Endothelial cell of umbilical vein (primary cell): ENCODE data around the gene TMEM19. TPM values are rescaled to one million over a fixed set of nuclear protein-coding genes. Genes with fewer than 3 reads are reported as not detected.

ENCODE experiments used
- BruUV-seq: library from RNA; stranded (reverse); fragments of 400-500 nt; replicated peaks from 2 replicates; lab custom pipeline; 2021; lab: Mats Ljungman, UMichigan
- CTCF ChIA-PET: fragments of 300-600, 350-600 bp; sonication (Branson Sonifier 250); formaldehyde crosslinking; loops from one replicate; lab custom pipeline; 2021; ENCODE audit warnings: antibody characterized with exemption, inconsistent platforms; lab: Charles Lee
- POLR2A ChIA-PET: fragments of 300-600, 350-600 bp; sonication (Branson Sonifier 250); formaldehyde crosslinking; loops from one replicate; lab custom pipeline; 2021; ENCODE audit warnings: antibody characterized with exemption, inconsistent platforms; lab: Charles Lee
- DNase-seq: peaks from one replicate; pipeline ENCODE4 v3.0.0-alpha.2; 2011; ENCODE audit warnings: low read depth, low spot score
- FAIRE-seq: peaks from 2 replicates; lab custom pipeline; 2011; peaks lifted over from hg19 to GRCh38; lab: Jason Lieb, UNC
- H2AFZ ChIP-seq: 2 replicates; pipeline ENCODE4 v1.6.0; 2012; ENCODE audit warnings: low read depth, low read length, control low read depth, inconsistent platforms
- H3K27ac ChIP-seq: 2 replicates; pipeline ENCODE4 v1.5.1; 2011; ENCODE audit warnings: low read depth, mild to moderate bottlenecking, control low read depth, low read length, moderate library complexity; ENCODE audit not compliant: insufficient read depth
- H3K27me3 ChIP-seq, 2 experiments: 2 replicates each; pipeline versions ENCODE4 v1.6.0 to v1.6.1; 2011; ENCODE audit warnings: low read length in 2 of 2, mixed read lengths in 1 of 2; ENCODE audit not compliant: control insufficient read depth in 2 of 2, insufficient read depth in 2 of 2
- H3K36me3 ChIP-seq, 2 experiments: 2 replicates in 1 of 2; 3 replicates in 1 of 2; pipeline ENCODE4 v1.5.1; 2011; ENCODE audit warnings: low read length in 2 of 2, mild to moderate bottlenecking in 1 of 2, moderate library complexity in 1 of 2; ENCODE audit not compliant: control insufficient read depth in 2 of 2, insufficient read depth in 2 of 2; ENCODE audit errors: extremely low read depth in 1 of 2
- H3K4me1 ChIP-seq: 3 replicates; pipeline ENCODE4 v1.5.1; 2011; ENCODE audit warnings: mild to moderate bottlenecking, low read length; ENCODE audit not compliant: control insufficient read depth, insufficient read depth; ENCODE audit errors: extremely low read depth
- H3K4me2 ChIP-seq: 2 replicates; pipeline ENCODE4 v1.6.1; 2011; ENCODE audit warnings: low read length, control low read depth, mixed read lengths; ENCODE audit not compliant: insufficient read depth
- H3K4me3 ChIP-seq, 3 experiments: fragments of 200-600 bp in 1 of 3; sonication (generic), shearing (Covaris generic) in 1 of 3; replicated peaks in 1 of 3; 2 replicates each; pipeline ENCODE4 v1.5.1; 2011 to 2016; ENCODE audit warnings: control low read depth in 3 of 3, low read length in 3 of 3, mild to moderate bottlenecking in 2 of 3, inconsistent platforms in 1 of 3, low read depth in 1 of 3, moderate library complexity in 1 of 3; ENCODE audit not compliant: insufficient read depth in 1 of 3
- H3K79me2 ChIP-seq: 2 replicates; pipeline ENCODE4 v1.6.0; 2012; ENCODE audit warnings: low read length, inconsistent platforms; ENCODE audit not compliant: control insufficient read depth, insufficient read depth
- H3K9ac ChIP-seq: replicated peaks from 2 replicates; pipeline ENCODE3; 2011; ENCODE audit warnings: low read length, control low read depth; ENCODE audit not compliant: insufficient read depth; ENCODE audit errors: extremely low read depth
- H3K9me1 ChIP-seq: replicated peaks from 3 replicates; pipeline ENCODE4 v1.6.0; 2011; ENCODE audit warnings: mild to moderate bottlenecking, low read length; ENCODE audit not compliant: control insufficient read depth, insufficient read depth; ENCODE audit errors: extremely low read depth
- H3K9me3 ChIP-seq: replicated peaks from 2 replicates; pipeline ENCODE4 v1.5.1; 2012; ENCODE audit warnings: low read length, inconsistent platforms; ENCODE audit not compliant: control insufficient read depth, insufficient read depth
- H4K20me1 ChIP-seq: replicated peaks from 2 replicates; pipeline ENCODE3; 2011; ENCODE audit warnings: mild to moderate bottlenecking, low read length; ENCODE audit not compliant: control insufficient read depth, insufficient read depth; ENCODE audit errors: extremely low read depth
- CTCF ChIP-seq, 2 donors: IDR thresholded peaks; 1 replicate in 1 of 2; 2 replicates in 1 of 2; pipeline ENCODE4 v1.5.1; 2011; ENCODE audit warnings: low read length in 2 of 2, mild to moderate bottlenecking in 2 of 2, moderate library complexity in 2 of 2, control low read depth in 1 of 2, inconsistent platforms in 1 of 2, low read depth in 1 of 2; ENCODE audit not compliant: insufficient read depth in 1 of 2; ENCODE audit errors: extremely low read depth in 1 of 2
- EZH2 ChIP-seq: IDR thresholded peaks from 2 replicates; pipeline ENCODE4 v1.6.1; 2012; ENCODE audit warnings: borderline replicate concordance, low read depth, mild to moderate bottlenecking, moderate library complexity, low read length, inconsistent platforms; ENCODE audit not compliant: severe bottlenecking
- GATA2 ChIP-seq: IDR thresholded peaks from 2 replicates; pipeline ENCODE4 v1.7.0; 2011; ENCODE audit warnings: low read depth, mild to moderate bottlenecking, moderate library complexity, mixed read lengths, low read length; ENCODE audit not compliant: insufficient read length, insufficient read depth
- JUN ChIP-seq: IDR thresholded peaks from 2 replicates; pipeline ENCODE4 v1.6.1; 2011; ENCODE audit warnings: borderline replicate concordance, low read depth; ENCODE audit not compliant: insufficient read length, insufficient read depth
- MAX ChIP-seq: IDR thresholded peaks from 2 replicates; pipeline ENCODE4 v1.6.1; 2011; ENCODE audit not compliant: insufficient read depth, insufficient read length
- MYC ChIP-seq: IDR thresholded peaks from one replicate; pipeline ENCODE4 v1.6.1; 2011; ENCODE audit warnings: mild to moderate bottlenecking, low read depth, low read length
- POLR2A ChIP-seq: IDR thresholded peaks from 2 replicates; pipeline ENCODE4 v1.6.1; 2012; ENCODE audit warnings: low read depth, mild to moderate bottlenecking, control low read depth, low read length
- POLR2AphosphoS5 ChIP-seq: IDR thresholded peaks from 2 replicates; pipeline ENCODE4 v1.6.1; 2012; ENCODE audit warnings: low read depth, mild to moderate bottlenecking, control low read depth, low read length, moderate library complexity; ENCODE audit not compliant: insufficient read depth
- dilution Hi-C: fragments of 300-500 bp; cut with MboI; formaldehyde crosslinking; loops from one replicate; pipeline ENCODE4 v1.15.0; 2019; ENCODE audit warnings: low sequenced_read_pairs; ENCODE audit not compliant: extremely low pct_ligation_motif_present
- intact Hi-C: fragments of 100-400 bp; cut with micrococcal nuclease; formaldehyde crosslinking; loops from one replicate; pipeline ENCODE4 v1.10.0; 2022
- polyA plus RNA-seq, 4 experiments: library from polyadenylated mRNA; depleted of rRNA in 3 of 4; stranded (reverse) in 3 of 4; unstranded in 1 of 4; fragments of >200 nt; gene quantifications; 2 replicates each; pipeline versions ENCODE4 v1.2.1 to v1.2.3, GENCODE V29; 2011 to 2012; ENCODE audit warnings: missing spikeins in 1 of 4
- total RNA-seq: library from RNA; stranded (reverse); gene quantifications from 2 replicates; pipeline ENCODE4 v1.2.3, GENCODE V29; 2021

TMEM19 gene
- total and polyA plus RNA-seq, 2 donors (not counting 3 experiments of a cell fraction or from before 2014, with no cell fraction given) = 20.4 to 23.8 TPM

- Histone ChIP-seq H3K9me1 (no peaks in the 10 kb centered on the region), H3K36me3 (peaks cover 14 to 41% of the 10 kb centered on the region in 2 experiments), H3K79me2 (peaks cover 15% of the 10 kb centered on the region), H3K27ac (no peak overlapping the region), H2AFZ (no peak overlapping the region), H3K4me3 (no peak overlapping the region), H3K4me1 (no peaks in the 10 kb centered on the region), H4K20me1 (no peaks in the 10 kb centered on the region), H3K4me2 (no peak overlapping the region), H3K9ac (no peak overlapping the region), H3K9me3 (no peaks in the 10 kb centered on the region), H3K27me3 (no peaks in the 10 kb centered on the region)
- DNase-seq (no peak), FAIRE-seq (no peak)
- TF ChIP-seq CTCF (IDR thresholded peaks at IDR 0.05; ENCODE audit: extremely low read depth in 1 of 2, insufficient read depth in 1 of 2, low read depth in 1 of 2, low read length in 2 of 2) = peak in 1 of 2 donors; percentile 6
- TF ChIP-seq POLR2A = no peak
- TF ChIP-seq MYC = no peak
- CTCF ChIA-PET = interaction anchor here (1.4 to 5.2 kb wide), 4 partner anchors 9 to 108 kb away, joined by 3 to 77 read pairs (median 36); no protein-coding TSS in a partner anchor
- dilution Hi-C loops = no loop called here
- no TSS peak for BruUV-seq
- intact Hi-C loops = loop anchor here (2.0 to 10.0 kb wide), 2 partner anchors 23 to 905 kb away; partner anchors contain the start of gene ZFC3H1
- POLR2A ChIA-PET = no interaction called here
These were observed 46.5 kb upstream of the TMEM19 start for GRCh38 chr12:71639341-71639760.

- CTCF ChIA-PET = interaction anchor here (1.4 to 5.2 kb wide), 4 partner anchors 10 to 108 kb away, joined by 3 to 77 read pairs (median 36); partner anchors contain the start of gene THAP2
- intact Hi-C loops (no loop called here), dilution Hi-C loops (no loop called here)
- POLR2A ChIA-PET = no interaction called here
- H3K36me3 ChIP-seq = peaks cover 14 to 44% of the 10 kb centered on the region in 2 experiments
- H3K9me1 ChIP-seq = no peaks in the 10 kb centered on the region
- no peak overlapping the region for H3K27ac ChIP-seq
- H3K27me3 ChIP-seq = no peaks in the 10 kb centered on the region
- H4K20me1 ChIP-seq = no peaks in the 10 kb centered on the region
- H2AFZ ChIP-seq = no peak overlapping the region
- no peak overlapping the region for H3K4me3 ChIP-seq
- TF ChIP-seq CTCF (IDR thresholded peaks at IDR 0.05; ENCODE audit: extremely low read depth in 1 of 2, insufficient read depth in 1 of 2, low read depth in 1 of 2, low read length in 2 of 2) = no peak
- TF ChIP-seq EZH2 = no peak
- TF ChIP-seq GATA2 = no peak
- TF ChIP-seq JUN = no peak
- TF ChIP-seq POLR2AphosphoS5 = no peak
- no peak for TF ChIP-seq MAX
- no peak for TF ChIP-seq MYC
- H3K4me2 ChIP-seq = no peak overlapping the region
- no peaks in the 10 kb centered on the region for H3K4me1 ChIP-seq
- H3K79me2 ChIP-seq = peaks cover 17% of the 10 kb centered on the region
- DNase-seq (no peak), FAIRE-seq (no peak)
- no peaks in the 10 kb centered on the region for H3K9me3 ChIP-seq
- H3K9ac ChIP-seq = no peak overlapping the region
- no TSS peak for BruUV-seq
These were observed 45.6 kb upstream of the TMEM19 start for GRCh38 chr12:71640316-71640715.
